Stimulated activated CD4-positive, alpha-beta T cell treated with anti-CD3 and anti-CD28 coated beads, Interleukin-1b, Interleukin-23, amount 100 ng/mL, for 48 hours (primary cell): ENCODE results near the gene GARRE1.
"Not testable (repeated sequence)": the region's sequence is repeated elsewhere in the genome, so short reads cannot be mapped to it uniquely, and the experiment has no call there.

Experiments
- DNase-seq: peaks from one replicate; pipeline ENCODE4 v3.0.0-alpha.2; 2020

The GARRE1 gene, protein sequence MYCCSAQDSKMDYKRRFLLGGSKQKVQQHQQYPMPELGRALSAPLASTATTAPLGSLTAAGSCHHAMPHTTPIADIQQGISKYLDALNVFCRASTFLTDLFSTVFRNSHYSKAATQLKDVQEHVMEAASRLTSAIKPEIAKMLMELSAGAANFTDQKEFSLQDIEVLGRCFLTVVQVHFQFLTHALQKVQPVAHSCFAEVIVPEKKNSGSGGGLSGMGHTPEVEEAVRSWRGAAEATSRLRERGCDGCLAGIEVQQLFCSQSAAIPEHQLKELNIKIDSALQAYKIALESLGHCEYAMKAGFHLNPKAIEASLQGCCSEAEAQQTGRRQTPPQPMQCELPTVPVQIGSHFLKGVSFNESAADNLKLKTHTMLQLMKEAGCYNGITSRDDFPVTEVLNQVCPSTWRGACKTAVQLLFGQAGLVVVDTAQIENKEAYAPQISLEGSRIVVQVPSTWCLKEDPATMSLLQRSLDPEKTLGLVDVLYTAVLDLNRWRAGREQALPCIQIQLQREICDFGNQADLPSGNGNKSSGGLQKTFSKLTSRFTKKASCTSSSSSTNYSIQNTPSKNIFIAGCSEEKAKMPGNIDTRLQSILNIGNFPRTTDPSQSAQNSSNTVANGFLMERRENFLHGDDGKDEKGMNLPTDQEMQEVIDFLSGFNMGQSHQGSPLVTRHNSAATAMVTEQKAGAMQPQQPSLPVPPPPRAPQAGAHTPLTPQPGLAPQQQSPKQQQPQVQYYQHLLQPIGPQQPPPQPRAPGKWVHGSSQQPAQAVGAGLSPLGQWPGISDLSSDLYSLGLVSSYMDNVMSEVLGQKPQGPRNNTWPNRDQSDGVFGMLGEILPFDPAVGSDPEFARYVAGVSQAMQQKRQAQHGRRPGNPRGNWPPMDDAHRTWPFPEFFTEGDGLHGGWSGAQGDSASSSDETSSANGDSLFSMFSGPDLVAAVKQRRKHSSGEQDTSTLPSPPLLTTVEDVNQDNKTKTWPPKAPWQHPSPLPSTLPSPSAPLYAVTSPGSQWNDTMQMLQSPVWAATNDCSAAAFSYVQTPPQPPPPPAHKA (N-terminal part only)

DNA sequence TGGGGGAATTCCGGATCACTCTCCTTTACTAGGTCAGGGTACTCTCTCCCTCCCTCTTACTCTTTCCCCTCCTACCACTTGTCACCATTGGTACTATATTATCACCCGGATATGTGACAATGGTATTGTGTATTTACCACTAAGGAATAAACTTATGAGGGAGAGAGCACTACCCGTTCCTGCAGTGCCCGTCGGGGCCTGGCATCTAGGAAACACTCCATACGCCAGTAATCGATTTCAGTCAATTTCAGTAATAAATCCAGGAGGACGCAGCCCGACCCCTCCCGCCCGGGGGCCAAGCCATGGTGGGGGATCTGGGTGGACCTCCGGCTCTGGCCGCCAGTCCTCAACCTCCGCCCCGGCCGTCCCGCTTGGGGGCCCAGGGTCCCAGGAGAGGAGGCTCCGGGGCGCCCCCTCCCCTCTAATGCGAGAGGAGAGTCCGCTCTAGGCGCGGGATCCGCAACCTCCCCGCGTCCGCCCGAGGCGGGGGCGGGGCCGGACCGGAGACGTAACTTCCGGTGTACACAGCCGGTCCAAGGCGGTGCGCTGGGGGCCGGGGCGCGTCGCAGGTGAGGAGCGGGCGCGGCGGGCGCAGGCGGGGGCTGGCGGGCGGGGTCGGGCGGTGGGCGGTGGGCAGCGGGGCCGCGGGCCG lies at the start of gene GARRE1:
GARRE1 (plus strand) TSS at position 509 of the 652 bp plus-strand sequence. CDS start 45,920 bp downstream, outside the sequence.
- DNase-seq = peak; percentile 80

DNA sequence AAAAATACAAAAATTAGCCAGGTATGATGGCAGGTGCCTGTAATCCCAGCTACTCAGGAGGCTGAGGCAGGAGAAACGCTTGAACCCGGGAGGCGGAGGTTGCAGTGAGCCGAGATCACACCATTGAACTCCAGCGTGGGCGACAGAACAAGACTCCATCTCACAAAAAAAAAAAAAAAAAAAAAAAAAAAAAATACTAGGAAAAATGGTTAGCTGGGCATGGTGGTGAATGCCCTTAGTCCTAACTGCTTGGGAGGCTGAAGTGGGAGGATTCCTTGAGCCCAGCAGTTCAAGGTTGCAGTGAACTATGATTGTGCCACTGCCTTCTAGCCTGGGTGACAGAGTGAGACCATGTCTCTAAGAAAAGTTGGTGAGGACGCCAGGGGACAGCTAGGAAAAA lies 49.0 kb upstream of the GARRE1 start:
- not testable (repeated sequence) for DNase-seq

DNA sequence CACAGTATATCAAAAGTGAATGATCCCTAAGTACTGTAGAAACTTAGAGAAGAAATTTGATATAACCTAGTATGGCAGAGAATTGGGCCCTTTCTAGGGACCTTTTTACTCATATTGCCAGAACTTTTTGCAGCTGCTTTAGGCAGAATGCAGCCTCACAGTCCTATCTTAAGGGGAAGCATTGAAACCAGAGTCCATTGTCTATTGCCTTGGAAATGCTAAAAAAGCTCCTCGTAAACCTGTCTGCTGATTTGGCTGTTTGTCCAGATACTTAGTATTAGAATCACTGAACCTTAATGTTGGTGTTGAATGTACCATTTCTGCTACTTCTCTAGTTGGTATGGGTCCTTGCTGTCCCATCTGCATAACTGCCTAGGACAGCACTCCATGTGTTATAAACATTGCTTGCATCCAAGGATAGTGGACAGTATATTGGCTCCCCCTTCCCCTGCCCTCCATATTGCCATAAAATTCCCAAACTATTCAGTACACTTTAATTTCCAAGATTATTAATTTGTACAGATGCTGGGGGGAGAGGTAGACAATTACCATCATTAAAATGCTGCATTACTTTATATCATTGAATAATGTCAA lies 46.0 kb upstream of the GARRE1 start:
- DNase-seq = no peak

DNA sequence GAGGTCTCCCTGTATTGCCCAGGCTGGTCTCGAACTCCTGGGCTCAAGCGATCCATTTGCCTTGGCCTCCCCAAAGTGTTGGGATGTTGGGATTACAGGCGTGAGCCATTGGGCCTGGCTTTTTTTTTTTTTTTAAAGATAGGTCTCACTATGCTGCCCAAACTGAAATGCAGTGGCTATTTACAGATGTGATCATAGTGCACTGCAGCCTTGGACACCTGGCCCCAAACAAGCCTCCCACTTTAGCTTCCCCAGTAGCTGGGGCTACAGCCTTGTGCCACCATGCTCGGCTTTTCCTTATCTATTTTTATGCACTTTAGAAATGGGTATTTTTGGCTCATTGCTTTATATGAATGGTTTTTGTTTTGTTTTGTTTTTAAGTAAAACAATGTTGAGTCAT lies 44.6 kb upstream of the GARRE1 start:
- no peak for DNase-seq

DNA sequence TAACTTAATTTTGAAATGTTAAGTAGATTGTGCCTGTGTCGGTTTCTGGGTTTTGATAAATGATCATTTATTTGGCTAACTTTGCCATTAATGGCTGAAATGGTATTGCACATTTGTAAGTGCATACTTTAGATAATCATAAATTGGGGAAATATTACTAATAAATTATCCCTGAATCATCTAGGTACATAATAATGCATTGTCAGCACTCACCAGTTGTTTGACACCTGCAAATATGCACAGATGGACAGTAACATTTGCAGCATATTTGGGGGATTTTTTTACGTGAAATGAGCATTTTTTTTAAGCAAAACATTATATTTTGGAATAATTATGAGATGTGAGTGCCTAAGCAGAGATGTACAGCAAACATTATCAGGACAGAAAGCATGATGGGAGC lies 41.1 kb upstream of the GARRE1 start:
- DNase-seq = no peak

DNA sequence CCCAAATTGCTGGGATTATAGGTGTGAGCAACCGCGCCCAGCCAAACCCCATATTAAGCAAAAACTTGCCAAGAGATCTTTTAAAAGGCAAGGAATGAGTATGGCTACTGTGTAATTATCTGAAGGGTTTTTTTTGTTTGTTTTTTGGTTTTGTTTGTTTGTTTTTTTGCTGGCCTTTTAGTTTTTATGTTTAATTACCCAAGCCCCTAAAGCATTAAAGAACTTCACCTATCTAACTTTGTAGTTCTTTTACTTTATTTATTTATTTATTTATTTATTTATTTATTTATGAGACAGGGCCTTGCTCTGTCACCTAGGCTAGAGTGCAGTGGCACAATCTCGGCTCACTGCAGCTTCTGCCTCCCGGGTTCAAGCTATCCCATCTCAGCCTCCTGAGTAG lies 40.3 kb upstream of the GARRE1 start:
- no peak for DNase-seq

DNA sequence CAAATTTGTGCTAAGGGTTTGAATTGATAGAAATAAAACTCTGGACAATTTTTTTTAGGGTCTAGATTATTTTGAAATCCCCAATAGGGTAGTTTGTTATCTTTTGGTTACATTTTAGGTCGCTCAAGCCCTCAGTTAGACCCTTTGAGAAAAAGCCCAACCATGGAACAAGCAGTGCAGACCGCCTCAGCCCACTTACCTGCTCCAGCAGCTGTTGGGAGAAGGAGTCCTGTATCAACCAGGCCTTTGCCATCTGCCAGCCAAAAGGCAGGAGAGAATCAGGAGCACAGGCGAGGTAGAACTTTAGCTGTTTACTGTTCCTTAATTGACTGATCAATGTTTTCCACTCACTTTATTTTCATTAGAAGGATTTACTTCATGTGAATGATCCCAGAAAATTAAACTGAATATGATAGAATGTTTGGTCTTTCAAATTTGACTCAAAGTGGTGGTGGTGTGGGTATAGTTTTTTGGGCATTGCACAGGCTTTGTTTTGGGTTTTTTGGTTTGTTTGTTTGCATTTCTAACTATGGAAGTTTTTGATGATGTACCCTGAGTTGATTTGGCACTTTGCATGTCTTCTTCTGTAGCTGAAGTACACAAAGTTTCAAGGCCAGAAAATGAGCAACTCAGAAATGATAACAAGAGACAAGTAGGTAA lies 39.2 kb upstream of the GARRE1 start:
- DNase-seq = no peak

DNA sequence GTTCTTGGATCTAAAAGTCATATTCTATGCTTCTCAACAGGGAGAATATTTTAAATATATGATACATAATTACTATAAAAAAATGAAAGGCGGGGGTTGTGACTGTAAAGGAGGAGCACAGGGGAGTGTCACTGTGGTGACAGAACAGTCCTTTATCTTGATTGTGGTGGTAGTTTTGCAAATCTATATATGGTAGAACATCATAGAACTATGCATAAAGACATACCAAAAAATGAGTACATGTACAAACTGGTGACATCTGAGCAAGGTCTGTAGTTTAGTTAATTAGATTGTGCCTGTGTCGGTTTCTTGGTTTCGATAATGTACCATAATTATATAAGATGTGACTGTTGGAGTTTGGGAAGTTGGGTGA lies 38.7 kb upstream of the GARRE1 start:
- no peak for DNase-seq

DNA sequence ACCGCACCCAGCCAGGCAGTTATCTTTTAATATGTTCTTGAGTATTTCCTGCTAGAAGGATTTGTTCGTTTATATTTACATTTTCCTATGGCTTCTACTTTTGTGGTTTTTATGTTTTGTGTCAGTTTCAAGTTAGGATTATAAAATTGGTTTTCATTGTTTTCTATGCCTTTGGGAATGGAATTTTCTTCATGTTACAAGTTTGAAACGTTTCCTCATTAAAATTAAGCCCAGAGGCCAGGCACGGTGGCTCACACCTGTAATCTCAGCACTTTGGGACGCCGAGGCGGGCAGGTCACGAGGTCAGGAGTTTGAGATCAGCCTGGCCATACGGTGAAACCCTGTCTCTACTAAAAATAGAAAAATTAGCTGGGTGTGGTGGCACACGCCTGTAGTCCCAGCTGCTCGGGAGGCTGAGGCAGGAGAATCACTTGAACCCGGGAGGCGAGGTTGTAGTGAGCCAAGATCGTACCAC lies 37.6 kb upstream of the GARRE1 start:
- DNase-seq = not testable (repeated sequence)

DNA sequence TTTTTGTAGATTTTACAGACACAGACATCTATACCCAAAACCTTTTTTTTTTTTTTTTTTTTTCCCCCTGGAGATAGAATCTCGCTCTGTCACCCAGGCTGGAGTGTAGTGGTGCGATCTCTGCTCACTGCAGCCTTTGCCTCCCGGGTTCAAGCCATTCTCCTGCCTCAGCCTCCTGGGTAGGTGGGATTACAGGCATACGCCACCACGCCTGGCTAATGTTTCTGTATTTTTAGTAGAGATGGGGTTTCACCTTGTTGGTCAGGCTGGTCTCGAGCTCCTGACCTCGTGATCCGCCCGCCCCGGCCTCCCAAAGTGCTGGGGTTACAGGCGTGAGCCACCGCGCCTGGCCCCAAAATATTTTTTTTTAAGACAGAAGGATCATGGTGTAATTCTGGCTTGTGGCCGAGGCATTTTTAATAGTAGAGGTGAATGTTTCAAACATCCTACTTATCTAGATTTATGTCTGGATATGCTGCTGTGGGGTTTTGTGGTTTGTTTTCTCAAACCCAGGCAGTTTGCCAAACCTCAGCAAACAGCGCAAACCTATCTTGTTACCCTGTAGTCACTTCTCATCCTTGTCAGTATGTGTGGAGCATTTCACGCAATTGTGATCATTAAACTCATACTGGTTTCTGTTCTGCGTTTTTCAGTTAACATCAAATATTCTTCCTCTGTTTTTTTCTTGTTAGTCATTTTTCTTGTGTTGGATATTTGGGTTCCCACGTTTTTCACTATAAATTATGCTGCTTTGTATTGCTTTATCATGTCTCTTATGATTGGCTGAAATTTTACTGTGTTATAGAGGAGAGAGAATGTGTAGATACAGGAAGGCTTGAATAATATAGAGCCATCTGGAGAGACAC lies 36.2 kb upstream of the GARRE1 start:
- peak; percentile 70 for DNase-seq

DNA sequence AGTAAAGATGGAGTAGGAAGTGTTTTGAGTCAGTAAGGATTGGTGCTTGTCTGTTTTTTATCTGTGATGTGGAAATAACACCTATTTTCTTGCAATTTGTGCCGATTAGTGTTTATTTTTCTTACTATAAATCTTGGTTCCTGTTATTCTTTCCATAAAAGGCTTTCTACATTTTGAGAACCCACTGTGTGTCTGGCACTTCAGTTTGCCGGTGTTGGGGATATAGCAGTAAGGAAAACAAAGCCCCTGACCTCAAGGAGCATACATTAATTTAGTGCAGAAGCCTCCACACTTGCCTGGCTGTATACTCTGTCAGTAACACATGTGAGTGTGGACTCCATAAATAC lies 35.6 kb upstream of the GARRE1 start:
- no peak for DNase-seq

DNA sequence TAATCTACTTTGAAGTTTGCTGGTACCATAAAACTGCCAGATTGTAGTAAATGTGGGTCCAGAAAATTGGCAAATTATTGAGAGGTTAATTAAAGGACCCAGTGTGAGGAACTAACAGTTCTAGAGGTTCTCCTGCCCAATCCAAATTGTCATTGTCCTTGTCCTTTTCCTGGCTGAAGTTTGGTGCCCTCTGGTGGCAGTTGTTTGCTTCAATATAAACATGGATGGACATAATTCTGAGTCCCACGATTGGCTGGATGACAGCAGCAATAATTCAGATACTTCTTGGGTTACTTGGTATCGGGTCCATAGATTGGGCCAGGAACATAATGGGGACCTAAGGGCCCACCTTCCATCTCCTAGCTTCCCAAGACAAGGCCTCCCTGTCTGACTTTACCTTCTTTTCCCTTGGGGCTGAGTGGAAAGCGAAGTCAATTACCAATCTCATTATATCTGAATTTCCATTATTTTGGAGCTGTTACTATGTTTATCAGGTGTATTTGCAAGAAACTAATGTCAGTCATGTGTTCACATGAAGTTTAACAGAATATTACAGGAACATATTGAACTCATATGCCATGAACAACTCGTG lies 33.8 kb upstream of the GARRE1 start:
- peak; percentile 56 for DNase-seq

DNA sequence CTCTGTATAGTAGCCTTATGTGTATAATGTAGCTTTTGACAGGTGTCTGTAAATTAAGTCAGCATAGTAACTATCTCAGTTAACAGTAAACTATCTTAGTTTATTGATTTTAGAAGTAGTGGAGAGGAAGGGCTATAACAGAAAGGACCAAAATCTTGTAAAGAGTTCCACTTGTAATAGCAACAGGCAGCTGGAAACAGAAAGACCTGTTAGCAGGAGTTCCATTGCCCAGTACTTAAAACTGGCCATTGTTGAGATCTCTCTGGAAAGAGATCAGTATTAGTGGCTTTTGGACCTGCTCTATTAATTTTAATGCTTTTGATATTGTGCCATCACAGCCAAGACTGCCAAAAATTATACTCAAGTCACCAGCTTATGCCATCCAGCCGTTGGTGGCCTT lies 32.0 kb upstream of the GARRE1 start:
- DNase-seq = no peak

DNA sequence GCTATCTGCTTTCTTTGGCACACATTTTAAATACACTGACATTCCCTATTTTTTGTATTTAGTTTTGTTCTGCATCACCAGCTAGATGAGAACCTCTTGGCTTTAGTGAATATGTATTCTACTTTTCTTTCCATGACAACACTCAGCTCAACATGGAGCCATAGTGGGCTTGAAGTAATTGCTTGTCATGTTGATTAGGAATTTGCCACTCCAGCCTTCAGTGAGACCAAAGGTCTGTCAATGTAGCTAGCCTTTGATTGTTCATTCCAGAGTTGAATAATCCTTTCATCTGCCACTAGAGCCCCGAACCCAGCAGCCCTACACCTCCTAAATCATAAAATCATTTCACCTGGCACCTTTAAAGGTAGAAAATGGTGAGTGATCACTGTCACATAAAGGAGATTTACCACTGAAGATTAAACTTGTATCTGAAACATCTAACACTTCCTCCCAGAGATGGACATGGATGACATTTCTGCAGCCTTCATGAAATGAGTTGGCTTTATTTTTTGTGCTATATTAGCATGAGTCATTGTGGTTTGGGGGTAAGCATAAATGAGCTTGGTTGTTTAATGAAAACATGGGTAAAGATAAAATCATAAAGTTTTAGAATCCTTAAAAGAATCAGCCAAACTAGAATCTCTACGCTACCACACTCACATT lies 29.2 kb upstream of the GARRE1 start:
- no peak for DNase-seq

DNA sequence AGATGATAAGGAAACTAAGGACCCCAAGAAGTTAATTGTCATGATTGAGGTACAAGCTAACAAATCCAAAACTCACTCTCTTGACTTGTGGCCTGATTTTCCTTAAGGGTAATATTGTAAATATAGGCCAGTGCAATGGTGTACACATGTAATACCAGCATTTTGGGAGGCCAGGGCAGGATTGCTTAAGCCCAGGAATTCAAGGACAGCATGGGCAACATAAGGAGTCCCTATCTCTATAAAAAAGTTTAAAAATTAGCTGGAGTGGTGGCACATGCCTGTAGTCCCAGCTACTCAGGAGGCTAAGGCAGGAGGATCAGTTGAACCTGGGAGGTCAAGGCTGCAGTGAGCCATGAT lies 28.7 kb upstream of the GARRE1 start:
- DNase-seq = no peak

DNA sequence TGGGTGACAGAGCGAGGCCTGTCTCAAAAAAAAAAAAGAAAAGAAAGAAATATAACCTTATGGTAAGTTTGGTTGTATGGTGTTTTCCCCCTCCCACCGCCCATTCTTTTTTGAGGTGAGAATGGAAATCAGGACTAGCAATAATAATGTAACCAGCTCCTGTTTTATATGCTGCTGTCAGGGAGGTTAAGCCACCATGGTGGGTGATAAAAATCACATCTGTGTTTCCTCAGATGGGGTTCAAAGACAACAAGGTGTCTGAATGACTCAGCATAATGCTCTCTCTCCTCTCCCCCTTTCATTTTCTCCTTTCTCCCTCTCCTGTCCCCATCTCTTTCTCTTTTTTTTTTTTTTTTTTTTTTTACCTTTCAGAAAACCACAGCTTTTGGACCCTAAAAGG lies 28.3 kb upstream of the GARRE1 start:
- DNase-seq = peak; percentile 11

DNA sequence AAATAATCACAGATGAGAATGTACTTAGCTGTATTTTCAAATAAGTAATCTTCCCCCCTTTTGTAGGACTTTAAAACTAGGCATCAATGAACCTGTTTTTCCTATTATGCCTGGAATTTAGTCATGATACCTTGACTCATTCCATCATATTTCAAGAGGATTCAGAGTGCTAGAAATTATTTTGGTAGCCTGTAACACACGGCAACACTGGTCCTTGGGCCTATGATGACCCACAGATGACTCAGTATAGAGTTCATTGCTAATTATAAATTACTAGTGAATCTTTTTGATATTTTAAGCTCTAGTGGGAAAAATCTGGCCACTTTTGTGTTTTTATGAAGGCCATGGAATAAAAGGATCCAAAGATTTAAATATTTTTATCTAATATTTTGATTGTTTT lies 26.0 kb upstream of the GARRE1 start:
- DNase-seq = no peak

DNA sequence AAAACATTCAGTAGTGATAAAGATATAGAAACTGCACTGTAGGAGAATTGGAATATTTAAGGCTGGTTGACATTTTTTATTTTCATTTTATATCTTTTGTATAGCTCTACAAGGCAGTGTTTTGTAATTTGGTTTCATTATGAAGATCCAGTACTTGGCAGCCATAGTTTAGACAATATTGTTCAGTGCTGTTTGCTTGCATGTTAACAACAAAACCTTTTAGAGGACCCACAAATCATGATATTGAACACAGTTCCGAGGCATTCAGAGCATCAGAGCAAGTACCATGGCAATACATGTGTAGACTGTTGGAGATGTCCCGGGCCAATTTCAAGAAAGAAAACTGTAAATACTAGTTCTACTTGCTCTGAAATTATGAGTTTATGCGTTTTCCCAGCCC lies 25.6 kb upstream of the GARRE1 start:
- no peak for DNase-seq

DNA sequence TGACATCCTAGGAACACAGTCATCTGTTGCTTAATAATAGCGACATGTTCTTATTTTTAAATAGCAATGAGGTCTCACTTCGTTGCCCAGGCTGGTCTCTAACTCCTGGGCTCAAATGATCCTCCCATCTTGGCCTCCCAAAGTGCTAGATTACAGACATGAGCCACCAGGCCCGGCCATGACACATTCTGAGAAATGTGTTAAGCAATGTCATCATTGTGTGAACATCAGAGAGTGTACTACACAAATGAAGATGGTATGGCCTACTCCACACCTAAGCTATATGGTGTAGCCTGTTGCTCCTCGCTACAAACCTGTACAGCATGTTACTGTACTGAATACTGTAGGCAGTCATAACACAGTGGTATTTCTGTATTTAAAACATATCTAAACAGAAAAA lies 24.6 kb upstream of the GARRE1 start:
- DNase-seq = peak; percentile 17

DNA sequence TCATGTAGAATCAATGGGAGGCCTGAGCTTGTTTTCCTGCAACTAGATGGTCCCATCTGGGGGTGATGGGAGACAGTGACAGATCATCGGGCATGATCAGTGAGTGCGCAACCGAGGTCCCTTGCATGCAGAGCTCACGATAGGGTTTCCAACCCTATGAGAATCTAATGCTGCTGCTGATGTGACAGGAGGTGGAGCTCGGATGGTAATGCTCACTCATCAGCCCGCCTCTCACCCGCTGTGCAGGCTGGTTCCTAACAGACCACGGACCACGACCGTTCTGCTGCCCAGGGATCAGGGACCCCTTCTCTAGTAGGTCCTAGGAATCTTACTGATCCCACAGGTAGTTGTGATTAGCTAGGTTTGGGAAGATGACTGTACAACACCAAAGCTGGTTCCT lies 23.5 kb upstream of the GARRE1 start:
- no peak for DNase-seq
